H9 (cell line): ENCODE results near the gene PIK3C2B. TPM values are rescaled to one million over a fixed set of nuclear protein-coding genes. Genes with fewer than 3 reads are reported as not detected.

Experiments used
- DNase-seq: peaks from one replicate; pipeline ENCODE4 v3.0.0-alpha.2; 2017
- H2AFZ ChIP-seq: one replicate; pipeline ENCODE4 v1.6.1; 2013; ENCODE audit warnings: mild to moderate bottlenecking, low read length, control low read depth, moderate library complexity
- H2AK5ac ChIP-seq: 2 replicates; pipeline ENCODE4 v1.6.1; 2013; ENCODE audit warnings: low read length, control low read depth, mixed read lengths; ENCODE audit not compliant: insufficient read length
- H2BK120ac ChIP-seq: one replicate; pipeline ENCODE4 v1.6.1; 2013; ENCODE audit warnings: low read depth, mild to moderate bottlenecking, low read length, control low read depth, inconsistent platforms; ENCODE audit not compliant: poor library complexity, severe bottlenecking
- H2BK12ac ChIP-seq: 2 replicates; pipeline ENCODE4 v1.6.1; 2013; ENCODE audit warnings: low read length, control low read depth, mixed read lengths, low read depth; ENCODE audit not compliant: insufficient read length
- H2BK15ac ChIP-seq: 2 replicates; pipeline ENCODE4 v1.6.1; 2013; ENCODE audit warnings: low read depth, low read length, control low read depth
- H2BK20ac ChIP-seq: one replicate; pipeline ENCODE4 v1.6.1; 2013; ENCODE audit warnings: low read depth, mild to moderate bottlenecking, low read length, control low read depth, inconsistent platforms; ENCODE audit not compliant: poor library complexity, severe bottlenecking
- H2BK5ac ChIP-seq: 2 replicates; pipeline ENCODE4 v1.6.1; 2013; ENCODE audit warnings: low read length, control low read depth, mixed read lengths; ENCODE audit not compliant: insufficient read length
- H3K14ac ChIP-seq: 2 replicates; pipeline ENCODE4 v1.6.1; 2013; ENCODE audit warnings: low read length, control low read depth; ENCODE audit not compliant: insufficient read depth
- H3K18ac ChIP-seq: 2 replicates; pipeline ENCODE4 v1.6.1; 2013; ENCODE audit warnings: low read depth, mild to moderate bottlenecking, mixed read lengths, low read length, control low read depth; ENCODE audit not compliant: insufficient read length
- H3K23ac ChIP-seq: 2 replicates; pipeline ENCODE4 v1.6.1; 2013; ENCODE audit warnings: low read length, control low read depth, mixed read lengths, low read depth; ENCODE audit not compliant: insufficient read length
- H3K23me2 ChIP-seq: 2 replicates; pipeline ENCODE4 v1.6.1; 2013; ENCODE audit warnings: low read depth, mild to moderate bottlenecking, mixed read lengths, low read length, control low read depth; ENCODE audit not compliant: insufficient read length, poor library complexity, severe bottlenecking
- H3K27ac ChIP-seq: 2 replicates; pipeline ENCODE4 v1.5.1; 2013; ENCODE audit warnings: low read length, control low read depth, mixed read lengths, low read depth; ENCODE audit not compliant: insufficient read length
- H3K27me3 ChIP-seq: 2 replicates; pipeline ENCODE4 v1.6.1; 2013; ENCODE audit warnings: low read length, control low read depth, inconsistent platforms; ENCODE audit not compliant: insufficient read depth
- H3K4ac ChIP-seq: 2 replicates; pipeline ENCODE4 v1.6.1; 2013; ENCODE audit warnings: low read depth, mild to moderate bottlenecking, control low read depth, inconsistent platforms, low read length, moderate library complexity
- H3K4me1 ChIP-seq: 2 replicates; pipeline ENCODE4 v1.6.1; 2013; ENCODE audit warnings: low read length, control low read depth, inconsistent platforms; ENCODE audit not compliant: insufficient read depth
- H3K4me2 ChIP-seq: 2 replicates; pipeline ENCODE4 v1.6.1; 2013; ENCODE audit warnings: low read length, control low read depth, mixed read lengths; ENCODE audit not compliant: insufficient read length, insufficient read depth
- H3K56ac ChIP-seq: 2 replicates; pipeline ENCODE4 v1.6.1; 2013; ENCODE audit warnings: low read depth, mild to moderate bottlenecking, mixed read lengths, low read length, control low read depth; ENCODE audit not compliant: insufficient read length
- H3K79me1 ChIP-seq: 2 replicates; pipeline ENCODE4 v1.6.1; 2013; ENCODE audit warnings: low read depth, mild to moderate bottlenecking, moderate library complexity, low read length, control low read depth, inconsistent platforms; ENCODE audit not compliant: insufficient read depth, poor library complexity, severe bottlenecking
- H3K79me2 ChIP-seq: 2 replicates; pipeline ENCODE4 v1.6.1; 2013; ENCODE audit warnings: low read length, control low read depth, inconsistent platforms; ENCODE audit not compliant: insufficient read depth
- H3K9ac ChIP-seq: 2 replicates; pipeline ENCODE4 v1.6.1; 2013; ENCODE audit warnings: low read length, control low read depth, mixed read lengths; ENCODE audit not compliant: insufficient read length; ENCODE audit errors: extremely low read depth
- H3K9me3 ChIP-seq: one replicate; pipeline ENCODE4 v1.6.1; 2013; ENCODE audit warnings: low read depth, low read length, inconsistent platforms; ENCODE audit not compliant: control insufficient read depth
- H3T11ph ChIP-seq: one replicate; pipeline ENCODE4 v1.6.1; 2013; ENCODE audit warnings: mild to moderate bottlenecking, low read length, control low read depth, inconsistent platforms
- H4K20me1 ChIP-seq: one replicate; pipeline ENCODE4 v1.6.1; 2013; ENCODE audit not compliant: control insufficient read depth, insufficient read length, insufficient read depth
- H4K5ac ChIP-seq: 2 replicates; pipeline ENCODE4 v1.6.1; 2013; ENCODE audit warnings: low read depth, mild to moderate bottlenecking, mixed read lengths, low read length, control low read depth; ENCODE audit not compliant: insufficient read length
- H4K8ac ChIP-seq: replicated peaks from 2 replicates; pipeline ENCODE4 v1.6.1; 2013; ENCODE audit warnings: low read length, control low read depth, mixed read lengths, low read depth; ENCODE audit not compliant: insufficient read length
- H4K91ac ChIP-seq: 2 replicates; pipeline ENCODE4 v1.6.1; 2013; ENCODE audit warnings: low read depth, mild to moderate bottlenecking, moderate library complexity, mixed read lengths, low read length, control low read depth; ENCODE audit not compliant: insufficient read length
- H3K27ac Mint-ChIP-seq, 3 experiments: 2 replicates in 2 of 3; 3 replicates in 1 of 3; pipeline ENCODE4 v1.8.0; 2020 to 2021; ENCODE audit warnings: mixed read lengths in 3 of 3, mild to moderate bottlenecking in 1 of 3, moderate library complexity in 1 of 3
- H3K27me3 Mint-ChIP-seq: 2 replicates; pipeline ENCODE4 v1.8.0; 2021; ENCODE audit warnings: low read depth, mild to moderate bottlenecking, moderate library complexity, mixed read lengths
- H3K36me3 Mint-ChIP-seq, 3 experiments: 2 replicates in 2 of 3; 3 replicates in 1 of 3; pipeline ENCODE4 v1.8.0; 2020 to 2021; ENCODE audit warnings: low read depth in 3 of 3, mixed read lengths in 3 of 3; ENCODE audit not compliant: insufficient read depth in 1 of 3
- H3K4me1 Mint-ChIP-seq, 2 experiments: 2 replicates each; pipeline ENCODE4 v1.8.0; 2020; ENCODE audit warnings: mixed read lengths in 2 of 2
- H3K4me3 Mint-ChIP-seq, 2 experiments: 2 replicates in 1 of 2; 3 replicates in 1 of 2; pipeline ENCODE4 v1.8.0; 2020 to 2021; ENCODE audit warnings: mild to moderate bottlenecking in 2 of 2, mixed read lengths in 2 of 2, moderate library complexity in 1 of 2
- H3K9me3 Mint-ChIP-seq, 2 experiments: 2 replicates in 1 of 2; 3 replicates in 1 of 2; pipeline ENCODE4 v1.8.0; 2020; ENCODE audit warnings: mild to moderate bottlenecking in 2 of 2, mixed read lengths in 2 of 2, moderate library complexity in 1 of 2
- WGBS: extraction: QIAGEN DNeasy Blood & Tissue Kit; methylation state at CpG from one replicate; pipeline ENCODE4 v1.1.7; 2013; ENCODE audit warnings: missing lambda C conversion rate, low lambda C conversion rate, mixed read lengths; ENCODE audit not compliant: insufficient read length; ENCODE audit errors: extremely low coverage; 5-methylcytosine and 5-hydroxymethylcytosine counted together
- total RNA-seq: library from RNA; stranded (reverse); gene quantifications from 2 replicates; pipeline ENCODE4 v1.2.1, GENCODE V29; 2021
- TF ChIP-seq, protein P1 (sequence below): fragments of 200-600 bp; sonication (generic); conservative IDR thresholded peaks from 3 replicates; pipeline ENCODE4 v1.8.0; 2021; ENCODE audit warnings: antibody characterized with exemption, mild to moderate bottlenecking

PIK3C2B gene
- total RNA-seq, 1 experiment from 2014 or later = 13.1 TPM

- Histone ChIP-seq H3K56ac (no peak overlapping the region), H3K27me3 (no peaks in the 10 kb centered on the region), H2BK5ac (no peak overlapping the region), H4K91ac (no peak overlapping the region), H3K14ac (no peak overlapping the region), H3K79me2 (no peaks in the 10 kb centered on the region), H2BK15ac (no peak overlapping the region), H3K18ac (no peak overlapping the region), H3K23ac (no peak overlapping the region), H2BK12ac (no peak overlapping the region), H2BK120ac (no peak overlapping the region), H3K4me1 (peaks cover 2% of the 10 kb centered on the region; the same call in 1 of the 2 replicates), H3K23me2 (no peaks in the 10 kb centered on the region), H2AFZ (no peak overlapping the region), H2BK20ac (no peak overlapping the region), H3K9ac (no peak overlapping the region), H3K4ac (no peak overlapping the region), H3K4me2 (no peak overlapping the region), H3T11ph (no peak overlapping the region), H4K8ac (no peak overlapping the region), H4K20me1 (no peaks in the 10 kb centered on the region), H4K5ac (no peak overlapping the region), H3K27ac (no peak overlapping the region), H3K79me1 (no peaks in the 10 kb centered on the region), H2AK5ac (no peak overlapping the region), H3K9me3 (no peaks in the 10 kb centered on the region)
- no peak for DNase-seq
- no peaks in the 10 kb centered on the region for H3K27me3 Mint-ChIP-seq
- H3K9me3 Mint-ChIP-seq = no peaks in the 10 kb centered on the region
- no peak overlapping the region; a peak in 1 of 5 replicates for H3K4me3 Mint-ChIP-seq
- TF ChIP-seq, protein P1, sequence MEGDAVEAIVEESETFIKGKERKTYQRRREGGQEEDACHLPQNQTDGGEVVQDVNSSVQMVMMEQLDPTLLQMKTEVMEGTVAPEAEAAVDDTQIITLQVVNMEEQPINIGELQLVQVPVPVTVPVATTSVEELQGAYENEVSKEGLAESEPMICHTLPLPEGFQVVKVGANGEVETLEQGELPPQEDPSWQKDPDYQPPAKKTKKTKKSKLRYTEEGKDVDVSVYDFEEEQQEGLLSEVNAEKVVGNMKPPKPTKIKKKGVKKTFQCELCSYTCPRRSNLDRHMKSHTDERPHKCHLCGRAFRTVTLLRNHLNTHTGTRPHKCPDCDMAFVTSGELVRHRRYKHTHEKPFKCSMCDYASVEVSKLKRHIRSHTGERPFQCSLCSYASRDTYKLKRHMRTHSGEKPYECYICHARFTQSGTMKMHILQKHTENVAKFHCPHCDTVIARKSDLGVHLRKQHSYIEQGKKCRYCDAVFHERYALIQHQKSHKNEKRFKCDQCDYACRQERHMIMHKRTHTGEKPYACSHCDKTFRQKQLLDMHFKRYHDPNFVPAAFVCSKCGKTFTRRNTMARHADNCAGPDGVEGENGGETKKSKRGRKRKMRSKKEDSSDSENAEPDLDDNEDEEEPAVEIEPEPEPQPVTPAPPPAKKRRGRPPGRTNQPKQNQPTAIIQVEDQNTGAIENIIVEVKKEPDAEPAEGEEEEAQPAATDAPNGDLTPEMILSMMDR = peak; percentile 44
- no peak overlapping the region for H3K27ac Mint-ChIP-seq
- no CpG with 5 or more reads among the region's 5 CpGs for WGBS
- H3K36me3 Mint-ChIP-seq = peaks cover 0 to 2% (median 0%) of the 10 kb centered on the region in 3 experiments; a peak in 1 of 7 replicates
- peaks cover 46 to 48% of the 10 kb centered on the region in 2 experiments for H3K4me1 Mint-ChIP-seq
Observed at GRCh38 chr1:204476563-204476962, 18.0 kb downstream of the PIK3C2B start.
